K562 (cell line): ENCODE results near the gene GJA9. TPM values are rescaled to one million over a fixed set of nuclear protein-coding genes. Genes with fewer than 3 reads are reported as not detected.

Source experiments
- ATAC-seq: fragments of 200-7000 bp; cut with Tn5 transposase; 3 replicates; pipeline ENCODE4 v1.9.1; 2020; ENCODE audit warnings: moderate library complexity
- BruUV-seq: library from RNA; stranded (reverse); fragments of 400-500 nt; replicated peaks from 2 replicates; lab custom pipeline; 2021; lab: Mats Ljungman, UMichigan
- CTCF ChIA-PET: fragments of 300-600 bp; formaldehyde crosslinking; extraction: SDS; loops from one replicate; lab custom pipeline; 2021; ENCODE audit warnings: low intra/inter-chr PET ratio; lab: Yijun Ruan, JAX
- POLR2A ChIA-PET: fragments of 300-600, 350-650 bp; sonication (Branson Sonifier 250); formaldehyde crosslinking; extraction: SDS; loops from one replicate; lab custom pipeline; 2021; ENCODE audit warnings: antibody characterized with exemption, inconsistent platforms; lab: Yijun Ruan, JAX
- DNase-seq, 4 experiments: peaks; one replicate each; pipeline versions ENCODE4 v3.0.0 to v3.0.0-alpha.2; 2011 to 2018; ENCODE audit warnings: low spot score in 3 of 4, mixed read lengths in 3 of 4; ENCODE audit errors: extremely low read depth in 1 of 4
- FAIRE-seq: peaks from 2 replicates; lab custom pipeline; 2011; peaks lifted over from hg19 to GRCh38; lab: Jason Lieb, UNC
- H2AFZ ChIP-seq: 2 replicates; pipeline ENCODE4 v1.6.0; 2011; ENCODE audit warnings: low read depth, low read length, control low read depth, inconsistent platforms
- H3K27ac ChIP-seq: fragments of 200-600 bp; 3 replicates; pipeline ENCODE4 v1.8.0; 2011; ENCODE audit warnings: low read depth, mild to moderate bottlenecking, control low read depth, inconsistent platforms, low read length, moderate library complexity, mixed read lengths; ENCODE audit errors: extremely low read depth
- H3K27me3 ChIP-seq, 2 experiments: fragments of 300-600 bp in 1 of 2; 2 replicates in 1 of 2; 3 replicates in 1 of 2; pipeline versions ENCODE4 v1.6.0 to v1.8.0; 2011; ENCODE audit warnings: inconsistent platforms in 2 of 2, low read length in 2 of 2, mild to moderate bottlenecking in 1 of 2, mixed read lengths in 1 of 2, moderate library complexity in 1 of 2; ENCODE audit not compliant: control insufficient read depth in 2 of 2, insufficient read depth in 2 of 2
- H3K36me3 ChIP-seq: fragments of 300-600 bp; 3 replicates; pipeline ENCODE4 v1.8.0; 2011; ENCODE audit warnings: mild to moderate bottlenecking, low read length, inconsistent platforms; ENCODE audit not compliant: control insufficient read depth, insufficient read depth
- H3K4me1 ChIP-seq, 2 experiments: fragments of 200-600 bp in 1 of 2; replicated peaks in 1 of 2; 2 replicates in 1 of 2; 3 replicates in 1 of 2; pipeline versions ENCODE4 v1.5.1 to v1.8.0; 2011; ENCODE audit warnings: inconsistent platforms in 2 of 2, low read length in 2 of 2, mild to moderate bottlenecking in 1 of 2, mixed read lengths in 1 of 2, moderate library complexity in 1 of 2; ENCODE audit not compliant: control insufficient read depth in 2 of 2, insufficient read depth in 2 of 2
- H3K4me2 ChIP-seq: 2 replicates; pipeline ENCODE4 v1.6.1; 2011; ENCODE audit warnings: low read length, control low read depth, inconsistent platforms, mixed read lengths; ENCODE audit not compliant: insufficient read depth
- H3K4me3 ChIP-seq: fragments of 200-600 bp; sonication (generic), shearing (Covaris generic); 2 replicates; pipeline ENCODE4 v1.5.1; 2016; ENCODE audit warnings: control low read depth, inconsistent platforms
- H3K79me2 ChIP-seq: fragments of 200-600 bp; 3 replicates; pipeline ENCODE4 v1.8.0; 2011; ENCODE audit warnings: low read length, inconsistent platforms; ENCODE audit not compliant: control insufficient read depth, insufficient read depth
- H3K9ac ChIP-seq, 2 experiments: 2 replicates each; pipeline versions ENCODE4 v1.6.0 to v1.6.1; 2011; ENCODE audit warnings: low read depth in 2 of 2, low read length in 2 of 2, control low read depth in 1 of 2, inconsistent platforms in 1 of 2, mild to moderate bottlenecking in 1 of 2, mixed read lengths in 1 of 2; ENCODE audit not compliant: insufficient read depth in 1 of 2
- H3K9me1 ChIP-seq: one replicate; pipeline ENCODE4 v1.6.0; 2011; ENCODE audit warnings: inconsistent platforms, mild to moderate bottlenecking, low read length, moderate library complexity; ENCODE audit not compliant: control insufficient read depth, insufficient read depth
- H3K9me3 ChIP-seq: replicated peaks from 2 replicates; pipeline ENCODE4 v1.5.1; 2011; ENCODE audit warnings: low read depth, low read length, inconsistent platforms; ENCODE audit not compliant: control insufficient read depth, insufficient read depth
- H4K20me1 ChIP-seq: replicated peaks from 2 replicates; pipeline ENCODE4 v1.6.1; 2011; ENCODE audit warnings: low read length, inconsistent platforms, mixed read lengths; ENCODE audit not compliant: control insufficient read depth, insufficient read depth
- CHD7 ChIP-seq: fragments of 200-600 bp; sonication (generic); IDR thresholded peaks from one replicate; pipeline ENCODE4 v1.6.1; 2012; ENCODE audit warnings: mild to moderate bottlenecking, low read depth, low read length, inconsistent platforms
- ZNF263 ChIP-seq: sonication (generic); formaldehyde crosslinking; IDR thresholded peaks from 2 replicates; pipeline ENCODE4 v1.8.0; 2022; ENCODE audit warnings: mild to moderate bottlenecking, missing genetic modification reagents, borderline replicate concordance
- ZNF449 ChIP-seq: fragments of 250-450 bp; sonication (Bioruptor Pico); IDR thresholded peaks from 2 replicates; pipeline ENCODE4 v1.8.0; 2022; ENCODE audit warnings: moderate library complexity, mild to moderate bottlenecking, inconsistent platforms
- WGBS: fragments of 100-300 bp; shearing (Covaris generic); methylation state at CpG from one replicate; pipeline ENCODE4 v1.1.6; 2016; ENCODE audit warnings: low coverage, mixed read lengths; ENCODE audit not compliant: insufficient coverage; ENCODE audit errors: missing lambda C conversion rate; 5-methylcytosine and 5-hydroxymethylcytosine counted together
- in situ Hi-C: fragments of 300-500 bp; cut with MboI; formaldehyde crosslinking; loops from 4 replicates; pipeline ENCODE4 v1.15.0; 2018; ENCODE audit warnings: inconsistent platforms, mixed read lengths
- intact Hi-C: fragments of 100-400 bp; cut with micrococcal nuclease; formaldehyde crosslinking; loops from 2 replicates; pipeline ENCODE4 v1.14.2; 2022
- polyA plus RNA-seq, 8 experiments: library from polyadenylated mRNA; depleted of rRNA in 4 of 8; stranded (reverse) in 5 of 8; unstranded in 3 of 8; fragments of >200 nt; fragmentation: Nextera tagmentation in 2 of 8; fragmentation: Illumina TruSeq in 1 of 8; extraction: Ambion mirVana in 2 of 8; extraction: Trizol in 1 of 8; gene quantifications; 2 replicates each; pipeline versions ENCODE4 v1.2.1 to v1.2.3, GENCODE V29; 2011 to 2014; ENCODE audit warnings: inconsistent platforms in 1 of 8, missing spikeins in 1 of 8
- total RNA-seq, 7 experiments: library from RNA; depleted of rRNA in 6 of 7; stranded (reverse); fragments of >200 nt in 6 of 7; fragmentation: Illumina TruSeq in 2 of 7; extraction: Trizol in 2 of 7; gene quantifications; 2 replicates each; pipeline versions ENCODE4 v1.2.1 to v1.2.3, GENCODE V29; 2011 to 2021; ENCODE audit warnings: low replicate concordance in 1 of 7
- TF ChIP-seq, protein P1 (sequence below): fragments of 450-650 bp; IDR thresholded peaks from 2 replicates; pipeline ENCODE4 v1.6.1; 2016; ENCODE audit warnings: missing biosample characterization, missing genetic modification characterization
- TF ChIP-seq, protein P2 (sequence below): sonication (generic); IDR thresholded peaks from 2 replicates; pipeline ENCODE4 v1.6.1; 2016

The GJA9 gene
- total and polyA plus RNA-seq, 9 of the 15 experiments (the other 6 are each of a cell fraction or from before 2014, with no cell fraction given), result not detected

GRCh38 chr1:38860454-38860795, 21.0 kb downstream of the GJA9 start:
- H3K9me1 ChIP-seq, result no peaks in the 10 kb centered on the region
- ChIA-PET POLR2A (interaction anchor here (2.9 kb wide), 1 partner anchor 12 kb away, joined by 12 read pairs; the partner anchor contains the start of gene MYCBP), CTCF (no interaction called here)
- peak in 3 of 4 experiments; percentile 26 to 38 (median 35) for DNase-seq
- TSS peak; percentile 66 for BruUV-seq
- H3K79me2 ChIP-seq, result peaks cover 28% of the 10 kb centered on the region
- in situ Hi-C loops, result no loop called here
- peak overlapping the region; percentile 72 to 87 for H3K9ac ChIP-seq
- FAIRE-seq, result peak; percentile 44
- peak overlapping the region; percentile 87 for H2AFZ ChIP-seq
- no peaks in the 10 kb centered on the region; the same call in 1 of the 2 replicates for H4K20me1 ChIP-seq
- H3K9me3 ChIP-seq, result no peaks in the 10 kb centered on the region
- WGBS, result 1% methylated on average over 6 of the region's 6 CpGs
- peak overlapping the region; percentile 93 for H3K4me2 ChIP-seq
- no peak for ATAC-seq
- peak overlapping the region; percentile 66 for H3K4me3 ChIP-seq
- H3K4me1 ChIP-seq, result peaks cover 15 to 22% of the 10 kb centered on the region in 2 experiments; a peak in 4 of 5 replicates
- H3K27ac ChIP-seq, result peak overlapping the region; percentile 59; the same call in 2 of the 3 replicates
- no peaks in the 10 kb centered on the region for H3K27me3 ChIP-seq
- peaks cover 53% of the 10 kb centered on the region for H3K36me3 ChIP-seq
- intact Hi-C loops, result no loop called here
- TF ChIP-seq CHD7 (no peak), ZNF449 (no peak), ZNF263 (CRISPR knock-in tag) (no peak)
- TF ChIP-seq, protein P1, sequence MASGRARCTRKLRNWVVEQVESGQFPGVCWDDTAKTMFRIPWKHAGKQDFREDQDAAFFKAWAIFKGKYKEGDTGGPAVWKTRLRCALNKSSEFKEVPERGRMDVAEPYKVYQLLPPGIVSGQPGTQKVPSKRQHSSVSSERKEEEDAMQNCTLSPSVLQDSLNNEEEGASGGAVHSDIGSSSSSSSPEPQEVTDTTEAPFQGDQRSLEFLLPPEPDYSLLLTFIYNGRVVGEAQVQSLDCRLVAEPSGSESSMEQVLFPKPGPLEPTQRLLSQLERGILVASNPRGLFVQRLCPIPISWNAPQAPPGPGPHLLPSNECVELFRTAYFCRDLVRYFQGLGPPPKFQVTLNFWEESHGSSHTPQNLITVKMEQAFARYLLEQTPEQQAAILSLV (tag), result no peak
- TF ChIP-seq, protein P2, sequence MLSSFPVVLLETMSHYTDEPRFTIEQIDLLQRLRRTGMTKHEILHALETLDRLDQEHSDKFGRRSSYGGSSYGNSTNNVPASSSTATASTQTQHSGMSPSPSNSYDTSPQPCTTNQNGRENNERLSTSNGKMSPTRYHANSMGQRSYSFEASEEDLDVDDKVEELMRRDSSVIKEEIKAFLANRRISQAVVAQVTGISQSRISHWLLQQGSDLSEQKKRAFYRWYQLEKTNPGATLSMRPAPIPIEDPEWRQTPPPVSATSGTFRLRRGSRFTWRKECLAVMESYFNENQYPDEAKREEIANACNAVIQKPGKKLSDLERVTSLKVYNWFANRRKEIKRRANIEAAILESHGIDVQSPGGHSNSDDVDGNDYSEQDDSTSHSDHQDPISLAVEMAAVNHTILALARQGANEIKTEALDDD, result no peak
